ENCODE measurements around the gene BRAF.

GRCh38 chr7:140940898-140941297 lies 16.2 kb upstream of the BRAF start:
- TF ChIP-seq CTCF (IDR thresholded peaks at IDR 0.05; ENCODE audit: insufficient read depth, low read depth, low read length) (no peak), EZH2 (IDR thresholded peaks at IDR 0.05; ENCODE audit: insufficient read depth, low read length) (no peak)

Measured in astrocyte (in vitro differentiated cells and primary cell).